Skeletal muscle cell (primary cell): ENCODE data around the gene CCDC6.

ENCODE experiments used
- DNase-seq: peaks from one replicate; pipeline ENCODE4 v3.0.0-alpha.2; 2010; ENCODE audit warnings: low read depth
- H3K4me3 ChIP-seq: 2 replicates; pipeline ENCODE4 v1.5.1; 2011; ENCODE audit warnings: low read depth, mild to moderate bottlenecking, control low read depth, low read length, moderate library complexity

Gene CCDC6

DNA sequence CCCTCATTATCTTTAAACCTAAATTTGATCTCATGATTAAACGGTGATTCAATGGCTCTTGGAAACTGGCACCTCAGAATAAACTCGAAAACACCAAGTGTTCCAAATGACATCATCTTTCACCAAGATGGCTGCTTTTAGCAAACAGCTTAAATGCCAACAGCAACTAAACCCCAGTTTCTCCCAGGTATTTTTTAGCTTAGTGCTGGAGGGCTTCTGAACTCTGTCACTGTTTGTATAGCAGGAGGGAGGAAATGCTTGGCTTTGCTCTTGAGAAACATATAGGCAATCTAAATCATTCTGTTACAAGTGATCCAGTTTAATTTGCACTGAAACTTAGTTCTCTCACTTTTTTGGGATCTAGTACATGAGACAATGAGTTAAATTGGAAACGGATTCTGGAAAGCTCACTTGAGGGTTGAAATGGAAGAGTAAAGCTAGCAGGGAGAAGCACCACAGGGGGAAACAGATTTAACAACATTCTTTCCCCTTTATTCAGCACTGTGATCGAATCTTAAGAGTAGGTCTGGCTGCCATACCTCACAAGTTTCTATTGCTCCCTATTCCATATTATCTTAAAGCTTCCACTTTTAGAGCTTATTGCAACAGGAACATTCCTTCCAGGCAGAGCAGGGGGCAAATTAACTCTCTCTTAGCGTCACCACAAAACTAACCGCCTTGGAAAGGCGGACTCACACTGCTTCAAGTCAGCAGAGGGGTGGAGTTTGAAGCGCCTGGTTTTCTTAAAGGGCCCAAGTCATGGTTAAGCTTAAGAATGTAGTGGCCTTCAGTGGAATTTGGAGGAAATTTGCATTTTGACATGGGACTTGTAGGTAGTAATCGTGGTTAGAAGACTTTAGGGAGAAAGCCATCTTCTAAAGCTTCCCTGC, 1.8 kb upstream of the CCDC6 start:
- peak; percentile 82 for DNase-seq
- H3K4me3 ChIP-seq, result peak overlapping the region; percentile 48

DNA sequence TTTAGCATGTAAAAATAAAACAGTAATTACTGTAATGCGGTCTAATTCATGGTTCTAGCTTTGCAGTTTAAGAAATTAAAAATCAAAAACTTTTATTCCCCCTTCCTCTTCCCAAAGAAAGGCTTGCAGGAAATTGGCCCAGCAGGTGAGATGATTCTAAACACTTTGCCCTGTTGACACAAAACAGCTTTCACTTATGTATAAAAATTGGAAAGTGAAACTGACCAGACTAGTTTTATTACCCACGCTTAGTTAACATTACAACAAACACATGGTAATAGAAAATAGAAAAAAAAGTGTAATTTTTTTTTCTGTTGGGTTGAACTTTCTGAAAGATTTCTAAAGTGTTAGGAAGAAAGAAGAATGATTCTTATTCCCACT, 1.2 kb upstream of the CCDC6 start:
- H3K4me3 ChIP-seq, result peak overlapping the region; percentile 48
- DNase-seq, result no peak

DNA sequence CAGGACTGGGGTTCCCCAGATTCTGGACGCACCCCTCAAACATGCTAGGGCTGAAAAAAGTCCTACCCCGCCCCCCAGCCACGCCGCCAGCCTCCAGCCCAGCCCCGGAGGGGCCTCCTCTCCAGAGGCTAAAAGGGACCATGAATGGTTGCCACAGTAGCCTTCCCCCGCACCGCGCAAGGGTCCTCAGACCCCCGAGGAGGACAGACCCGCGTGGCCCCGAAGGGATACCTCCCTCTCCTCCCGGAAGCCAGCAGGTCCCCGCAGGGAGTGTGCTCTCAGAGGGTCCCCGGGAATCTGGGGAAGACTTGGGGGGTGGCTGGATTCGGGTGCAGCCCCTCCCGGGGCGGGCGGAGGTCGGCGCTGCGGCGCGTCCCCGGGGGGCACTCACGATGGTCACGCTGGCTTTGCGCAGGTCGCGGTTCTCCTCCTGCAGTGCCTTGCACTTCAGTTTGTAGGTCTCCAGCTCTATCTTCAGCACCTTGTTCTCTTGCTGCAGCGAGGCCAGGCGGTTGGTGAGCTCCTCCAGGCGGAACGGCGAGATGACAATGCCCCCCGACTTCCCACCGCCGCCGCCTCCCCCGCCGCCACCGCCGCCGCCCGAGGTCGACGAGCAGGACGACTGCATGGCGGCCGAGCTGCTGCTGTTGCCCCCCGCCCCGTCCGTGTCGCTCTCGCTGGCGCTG, 482 bp downstream of the CCDC6 start:
- no peak for DNase-seq
- peak overlapping the region; percentile 99 for H3K4me3 ChIP-seq

DNA sequence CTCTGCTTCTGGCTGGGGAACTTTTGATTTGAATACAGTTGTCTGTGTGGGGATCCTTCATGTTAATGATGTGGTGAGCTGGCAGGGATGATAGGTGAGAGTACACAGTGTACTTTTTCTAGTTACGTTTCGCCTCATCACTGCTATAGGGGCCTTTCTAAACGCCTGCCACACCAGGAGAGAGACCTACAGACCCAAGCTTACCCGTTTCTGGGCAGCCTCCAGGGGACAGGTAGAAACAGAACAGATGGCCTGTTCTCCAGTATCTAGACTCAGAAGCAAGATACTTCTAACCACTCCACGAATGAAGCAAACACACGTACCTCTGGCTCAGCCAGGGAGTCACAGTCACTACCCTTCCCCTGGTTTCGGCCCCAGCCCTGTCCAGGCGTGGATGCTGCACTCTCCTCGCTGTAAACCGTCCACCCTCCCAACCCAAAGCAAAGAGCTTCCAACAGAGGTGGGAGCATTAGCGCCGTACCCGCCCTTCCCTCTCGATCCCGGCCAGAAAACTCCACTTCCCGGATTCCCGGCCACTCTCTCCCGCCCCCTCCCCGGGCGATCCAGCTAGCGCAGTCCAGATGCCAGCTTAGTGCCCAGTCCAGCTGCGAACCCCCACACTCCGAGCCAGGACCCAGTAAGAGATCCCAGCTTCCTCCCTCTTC, 1.2 kb downstream of the CCDC6 start:
- DNase-seq, result no peak

DNA sequence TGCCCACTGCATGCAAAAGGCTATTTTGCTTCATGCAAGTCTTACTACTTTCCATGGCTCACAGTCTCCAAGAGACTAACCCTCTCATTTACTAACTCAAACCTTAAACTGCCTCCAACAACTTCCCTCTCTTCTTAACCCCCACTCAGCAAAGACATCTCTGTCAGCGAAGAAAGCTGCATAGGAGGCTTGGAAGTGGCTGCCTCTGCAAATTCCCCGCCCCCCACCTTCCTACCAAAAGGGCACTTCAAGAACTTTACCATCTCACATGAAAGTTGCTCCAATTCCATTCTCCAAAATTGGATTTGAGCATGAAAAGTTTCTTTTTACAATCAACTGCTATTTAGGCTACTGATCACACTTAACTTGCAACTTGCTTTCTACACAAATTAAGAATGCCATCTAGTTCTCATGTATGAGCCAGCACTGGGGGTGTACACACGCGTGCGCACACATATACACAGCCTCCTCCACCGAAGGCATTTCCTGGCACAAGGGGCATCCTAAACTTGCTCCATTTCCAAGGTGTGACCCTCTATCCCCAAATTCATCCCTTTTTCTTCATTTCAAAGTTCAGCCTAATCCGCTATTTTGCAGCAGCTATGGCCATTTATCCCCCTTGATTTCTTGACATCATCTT, 1.8 kb downstream of the CCDC6 start:
- H3K4me3 ChIP-seq, result peak overlapping the region; percentile 99
- no peak for DNase-seq

More for the DNA sequence above, 1.2 kb downstream of the CCDC6 start:
- peak overlapping the region; percentile 99 for H3K4me3 ChIP-seq

DNA sequence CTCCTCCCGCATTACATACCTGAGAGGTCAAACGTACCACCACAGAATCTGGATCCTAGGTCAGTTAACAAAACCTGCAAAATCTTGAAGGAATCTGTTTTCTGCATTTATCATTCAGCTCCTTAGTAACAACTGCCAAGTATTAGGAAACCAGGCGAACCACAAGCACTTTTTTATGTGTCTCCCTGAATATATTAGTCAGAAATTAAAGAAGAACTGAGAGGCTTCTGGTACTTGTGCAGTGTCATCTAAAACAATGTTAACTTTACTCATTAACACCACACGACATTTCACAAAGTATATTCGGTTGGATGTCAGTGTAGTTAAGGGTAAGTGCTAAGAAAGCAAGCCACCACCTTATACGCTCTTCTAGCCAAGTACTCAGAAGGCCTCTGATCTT, 2.5 kb downstream of the CCDC6 start:
- DNase-seq, result no peak

DNA sequence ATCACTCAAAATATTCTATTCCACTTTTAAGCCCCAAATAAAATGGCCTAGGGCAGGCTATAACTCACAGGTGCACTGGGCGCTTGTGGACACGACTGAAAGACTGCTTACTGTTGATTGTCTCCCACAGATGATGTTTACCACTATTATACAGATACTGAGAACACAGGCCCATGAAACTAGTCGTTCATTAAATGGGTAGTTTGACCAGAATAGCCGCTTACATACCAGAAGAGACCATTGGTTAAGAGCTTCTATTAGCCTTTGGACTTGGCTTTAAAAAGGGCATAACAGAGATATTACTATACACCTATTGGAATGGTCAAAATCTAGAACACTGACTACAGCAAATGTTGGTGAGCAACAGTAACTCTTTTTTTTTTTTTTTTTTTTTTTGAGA, 4.3 kb downstream of the CCDC6 start:
- H3K4me3 ChIP-seq, result no peak overlapping the region
- DNase-seq, result no peak

More for the DNA sequence above, 2.5 kb downstream of the CCDC6 start:
- peak overlapping the region; percentile 99 for H3K4me3 ChIP-seq

DNA sequence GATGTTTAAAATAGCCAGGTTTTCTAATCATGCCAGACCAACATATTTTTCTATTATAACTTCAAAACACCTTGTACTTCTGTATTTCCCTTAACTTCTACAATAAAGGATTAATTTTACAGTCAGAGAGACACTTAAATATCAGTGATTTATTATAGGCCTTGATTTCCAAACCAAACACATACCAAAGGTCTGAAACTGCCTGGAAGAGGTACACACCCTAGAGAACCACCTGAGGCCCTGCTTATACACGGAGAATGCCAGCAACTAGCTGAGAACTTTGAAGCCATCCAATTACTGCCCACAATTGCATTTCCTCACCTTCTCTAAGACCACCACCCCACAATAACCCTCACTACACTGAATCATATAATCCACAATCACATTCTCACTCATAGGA, 4.9 kb downstream of the CCDC6 start:
- no peak overlapping the region for H3K4me3 ChIP-seq
- DNase-seq, result no peak

DNA sequence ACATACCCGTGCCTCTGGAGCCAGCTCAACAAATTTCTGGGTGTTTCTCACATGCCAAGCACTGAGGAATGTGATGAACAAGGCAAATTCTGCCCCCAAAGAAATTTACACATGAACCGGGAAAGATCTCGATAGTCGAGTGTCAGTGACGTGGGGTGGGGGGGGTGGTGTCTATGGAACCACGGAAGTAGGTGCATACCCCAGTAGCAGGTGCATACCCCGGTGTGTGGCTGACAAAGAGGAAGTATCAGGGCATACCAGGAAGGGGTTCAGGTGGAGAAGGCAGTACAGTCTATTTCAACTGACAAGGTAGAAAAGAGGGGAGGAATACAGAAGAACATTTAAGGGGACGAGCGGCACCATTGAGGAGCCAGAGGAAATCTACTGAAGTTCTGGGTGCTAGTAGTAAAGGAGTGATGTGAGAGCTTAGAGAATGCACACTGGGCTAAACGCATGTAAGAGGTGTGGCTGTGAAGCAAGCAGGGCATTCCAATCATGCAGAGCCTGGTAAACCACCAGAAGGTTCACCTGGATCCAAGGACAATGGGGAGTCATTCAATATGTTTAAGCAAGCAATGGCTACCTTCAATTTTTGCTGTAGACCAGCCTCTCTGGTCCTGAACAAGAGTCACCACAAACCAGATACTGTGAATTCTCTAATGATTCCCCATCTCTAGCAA, 6.2 kb downstream of the CCDC6 start:
- no peak overlapping the region for H3K4me3 ChIP-seq
- no peak for DNase-seq

DNA sequence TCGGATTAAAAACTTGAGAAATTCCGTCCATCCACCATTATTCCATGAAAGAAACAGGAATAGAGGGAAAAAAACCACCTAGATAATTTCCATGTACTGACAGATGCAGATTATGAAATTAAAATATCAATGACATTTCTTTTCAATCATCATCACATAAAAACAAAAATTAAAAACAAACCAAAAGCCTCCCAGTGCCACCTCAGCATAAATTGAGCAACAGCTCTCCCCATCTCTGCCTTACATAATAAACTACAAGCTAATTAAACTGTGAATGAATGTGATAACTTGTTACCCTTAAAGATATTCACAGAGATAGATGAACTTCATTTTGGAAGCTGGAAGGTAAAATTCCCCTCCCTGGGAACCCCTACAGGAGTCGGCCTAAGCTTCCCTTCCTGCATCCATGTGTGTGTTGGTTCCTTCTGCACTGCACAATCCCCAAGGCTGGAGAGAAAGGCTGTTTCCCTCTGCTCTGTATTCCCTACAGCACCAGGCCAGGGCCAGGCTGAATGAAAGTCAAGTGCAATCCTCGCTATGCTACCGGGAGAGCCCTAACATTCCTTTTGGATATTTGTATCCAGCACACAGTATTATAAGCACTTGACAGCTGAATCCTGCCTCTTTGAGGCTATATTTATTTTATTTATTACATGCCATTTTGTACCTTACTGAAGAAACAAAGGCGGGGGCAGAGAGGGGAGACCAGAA, 8.1 kb downstream of the CCDC6 start:
- no peak overlapping the region for H3K4me3 ChIP-seq
- no peak for DNase-seq

DNA sequence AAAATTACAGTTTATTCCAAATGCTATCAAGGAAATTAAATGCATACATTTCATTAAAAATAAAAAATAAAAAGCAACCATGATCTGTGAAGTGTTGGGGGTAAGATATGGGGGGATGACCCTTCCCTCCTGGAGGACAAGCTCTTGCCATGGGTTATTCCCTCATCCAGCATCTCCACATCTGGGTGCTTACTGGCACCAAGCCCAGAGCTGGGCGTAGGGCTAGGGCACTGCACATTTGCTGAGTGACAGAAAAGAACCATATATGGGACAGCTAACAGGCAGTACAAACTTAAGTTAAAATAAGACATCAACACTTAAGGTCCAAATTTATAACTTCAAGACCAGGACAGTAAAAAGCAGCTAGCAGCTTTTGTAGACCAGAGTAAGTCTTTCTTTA, 10.2 kb downstream of the CCDC6 start:
- no peak for DNase-seq
- no peak overlapping the region for H3K4me3 ChIP-seq

DNA sequence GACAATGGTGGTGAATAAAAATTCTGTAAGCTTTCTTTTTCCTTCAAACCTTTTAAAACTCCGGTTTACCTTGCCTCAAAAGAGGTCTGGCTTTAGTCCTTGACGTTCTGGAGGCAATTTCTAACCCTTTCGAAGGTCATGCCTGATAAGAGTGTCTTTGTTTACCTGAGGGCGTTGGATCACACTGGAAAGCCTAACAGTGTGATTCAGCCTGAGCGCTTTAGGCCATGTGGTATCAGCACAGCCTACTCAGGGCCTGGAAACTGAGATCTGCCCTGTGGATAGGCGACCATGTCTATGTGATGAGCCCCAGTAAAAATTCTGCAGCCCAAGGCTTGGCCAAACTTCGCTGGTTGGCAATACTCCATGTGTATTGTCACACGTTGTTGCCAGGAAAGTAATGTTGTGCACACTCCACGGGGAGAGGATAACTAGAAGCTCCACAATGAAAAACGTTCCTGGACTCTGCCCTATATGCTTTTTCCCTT, 10.7 kb downstream of the CCDC6 start:
- no peak overlapping the region for H3K4me3 ChIP-seq
- DNase-seq, result no peak

DNA sequence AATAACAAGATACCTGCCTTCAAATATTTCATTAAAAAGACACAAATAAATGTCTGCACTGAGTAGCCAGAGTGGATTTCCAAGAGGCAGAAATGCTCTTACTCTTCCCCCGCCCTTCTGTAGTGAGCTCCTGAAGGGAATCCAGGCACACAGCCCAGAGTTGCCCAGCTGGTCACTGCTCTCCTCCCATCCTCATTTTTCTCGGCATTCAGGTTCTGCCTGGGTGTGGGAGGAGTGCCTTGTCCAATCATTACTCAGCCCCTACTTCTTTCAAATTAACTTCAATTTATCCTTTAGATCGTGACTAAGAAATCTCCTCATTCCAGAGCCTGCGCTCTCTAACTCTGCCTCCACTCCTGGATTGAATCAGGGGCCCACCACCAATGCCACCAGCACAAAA, 12.2 kb downstream of the CCDC6 start:
- DNase-seq, result peak; percentile 48
- H3K4me3 ChIP-seq, result no peak overlapping the region

DNA sequence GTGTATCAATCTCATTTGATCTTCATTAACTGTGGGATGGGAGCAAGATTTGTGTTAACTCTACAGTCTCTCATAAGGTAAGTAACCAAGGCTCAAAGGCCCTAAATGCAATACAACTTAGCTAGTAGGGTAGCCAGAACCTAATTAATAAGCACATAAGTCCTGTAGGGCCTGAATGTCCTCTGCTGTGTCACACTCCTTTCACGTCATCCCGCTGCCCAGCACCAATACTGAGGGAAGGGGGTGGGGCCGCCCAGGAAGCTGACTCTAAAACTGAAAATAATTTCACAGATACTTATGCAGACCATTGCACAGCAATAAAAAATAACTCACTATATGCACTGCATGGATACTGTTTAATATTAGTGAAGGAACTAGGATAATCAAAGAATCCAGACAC, 13.7 kb downstream of the CCDC6 start:
- DNase-seq, result no peak

DNA sequence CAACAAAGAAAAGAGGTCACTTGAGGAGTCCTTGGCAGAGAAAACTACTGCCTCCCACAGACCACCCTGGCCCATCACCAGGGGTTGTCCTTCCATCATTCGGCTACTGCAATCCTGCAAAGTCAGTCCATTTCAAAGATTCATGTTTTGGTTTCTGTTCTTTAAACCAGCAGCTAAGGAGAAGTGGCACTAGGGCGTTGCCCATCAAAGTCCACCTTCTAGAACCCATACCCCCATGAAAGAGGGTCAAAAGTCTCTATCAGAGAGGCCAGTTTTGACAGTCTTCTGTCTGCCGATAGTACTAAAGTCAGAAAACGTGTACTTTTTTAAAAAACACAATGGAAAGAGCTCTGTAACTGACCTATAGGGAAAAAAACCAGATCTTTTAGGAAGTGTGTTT, 14.4 kb downstream of the CCDC6 start:
- H3K4me3 ChIP-seq, result no peak overlapping the region
- no peak for DNase-seq

More for the DNA sequence above, 13.7 kb downstream of the CCDC6 start:
- no peak overlapping the region for H3K4me3 ChIP-seq

DNA sequence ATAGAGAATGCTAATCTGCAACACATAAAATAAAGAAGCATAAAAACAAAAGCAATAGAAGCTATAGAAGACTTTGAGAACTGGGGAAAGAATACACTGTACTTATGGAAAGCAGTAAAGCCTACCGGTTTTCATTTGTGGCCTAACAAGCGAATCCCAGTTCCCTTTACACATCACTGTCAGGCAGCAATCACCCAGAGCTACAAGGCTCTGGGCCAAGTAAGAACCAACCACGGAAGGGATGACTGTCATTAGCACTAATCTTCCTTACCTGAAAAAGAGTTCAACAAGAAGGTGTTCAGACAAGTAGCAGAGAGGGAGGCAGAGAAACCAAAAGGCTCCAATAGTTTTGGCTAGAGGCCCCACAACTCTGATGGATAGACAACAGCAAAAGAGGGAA, 15.0 kb downstream of the CCDC6 start:
- no peak overlapping the region for H3K4me3 ChIP-seq
- DNase-seq, result no peak

DNA sequence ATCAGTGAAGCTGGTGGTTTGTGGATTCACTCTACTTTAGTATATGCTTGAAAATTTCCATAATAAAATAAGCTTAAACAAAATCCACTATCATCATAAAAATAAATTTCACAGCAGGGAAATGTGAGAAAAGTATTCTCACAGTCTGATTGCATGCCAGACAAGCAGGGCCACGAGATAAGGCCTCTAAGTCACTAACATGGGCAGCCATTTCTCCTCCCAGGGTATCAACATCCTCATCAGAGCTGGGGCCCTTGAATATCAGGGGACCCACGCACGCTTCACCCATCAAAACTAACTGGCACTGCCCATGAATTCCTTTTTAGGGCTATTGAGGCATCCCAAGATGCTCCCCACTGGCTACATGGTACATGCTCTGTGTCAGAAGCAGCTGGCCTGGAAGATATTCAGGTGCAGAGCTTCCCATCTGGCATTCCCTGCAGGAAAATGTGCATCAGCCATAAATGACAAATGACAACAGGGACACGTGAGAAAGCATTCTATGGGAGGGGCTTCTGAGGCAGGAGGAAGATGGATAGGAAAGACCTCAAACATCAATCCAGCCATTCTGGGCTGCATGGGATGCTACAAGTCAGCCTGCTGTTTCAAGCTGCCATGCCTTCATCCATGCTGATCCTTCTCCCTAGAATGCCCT, 17.4 kb downstream of the CCDC6 start:
- DNase-seq, result no peak
- no peak overlapping the region for H3K4me3 ChIP-seq

DNA sequence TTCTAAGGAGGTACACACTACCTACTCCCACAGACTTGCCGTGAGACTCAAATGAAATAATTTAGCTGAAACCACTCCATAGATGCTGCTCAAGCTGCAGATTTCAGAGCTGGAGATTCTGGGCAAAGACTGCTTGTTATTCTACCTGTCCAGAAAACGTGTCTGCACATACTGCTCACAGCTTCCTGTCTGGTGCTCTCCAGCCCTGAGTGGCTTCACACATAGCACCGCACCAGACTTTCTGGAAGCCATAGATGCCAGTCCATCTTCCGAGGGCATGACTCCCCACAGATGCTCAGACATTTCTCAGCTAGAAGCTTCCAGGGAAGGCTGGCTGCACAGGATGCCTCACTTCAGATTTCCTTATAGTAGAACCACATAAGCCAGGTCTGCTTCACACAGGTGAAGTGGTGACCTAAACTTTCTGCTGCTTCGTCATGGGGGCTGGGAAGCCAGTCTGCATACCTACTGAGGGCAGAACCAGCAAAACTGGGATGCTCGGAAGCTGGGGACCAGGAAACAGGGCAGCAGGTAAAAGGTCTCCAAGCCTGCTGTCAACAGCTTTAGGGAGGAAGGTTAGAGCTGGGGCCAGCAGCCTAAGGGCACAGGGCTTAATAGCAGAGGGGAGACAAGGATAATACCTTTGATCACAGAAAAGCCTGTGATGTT, 18.2 kb downstream of the CCDC6 start:
- no peak for DNase-seq
- no peak overlapping the region for H3K4me3 ChIP-seq
